ENCODE results near the gene ZNF853. TPM values are rescaled to one million over a fixed set of nuclear protein-coding genes. Genes with fewer than 3 reads are reported as not detected.
"Not testable (repeated sequence)": the region's sequence is repeated elsewhere in the genome, so short reads cannot be mapped to it uniquely, and the experiment has no call there.

Gene ZNF853
- total RNA-seq, 1 donor from 2014 or later, result 7.9 TPM

GRCh38 chr7:6578114-6579084 lies 37.0 kb upstream of the ZNF853 start:
- peak overlapping the region; percentile 57 for H3K27ac Mint-ChIP-seq (ENCODE audit: unreplicated experiment)
- peaks cover 13% of the 10 kb centered on the region for H3K36me3 Mint-ChIP-seq (ENCODE audit: low read depth, unreplicated experiment)

DNA sequence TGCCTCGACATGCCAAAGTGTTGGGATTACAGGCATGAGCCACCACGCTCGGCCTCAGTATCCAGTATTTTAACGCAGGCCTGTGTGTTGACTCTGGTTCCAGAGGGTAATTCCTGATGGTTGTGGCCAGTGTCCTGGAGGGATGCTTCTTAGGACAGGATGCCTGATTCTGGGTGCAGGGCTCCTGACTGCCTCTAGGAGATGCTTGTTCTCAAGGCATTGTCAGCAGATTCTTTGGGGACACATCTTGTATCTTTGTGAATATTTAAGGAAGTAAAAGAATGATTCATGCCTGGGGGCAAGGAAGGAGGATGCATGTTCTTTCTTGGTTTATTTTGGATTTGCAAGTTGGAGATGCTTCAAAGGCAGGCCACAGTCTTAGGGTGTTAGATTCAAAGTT lies 36.0 kb upstream of the ZNF853 start:
- H3K27ac Mint-ChIP-seq (ENCODE audit: unreplicated experiment), result no peak overlapping the region
- peak overlapping the region; percentile 29 for H3K4me3 Mint-ChIP-seq (ENCODE audit: unreplicated experiment)
- no peak for DNase-seq (ENCODE audit: low spot score)
- no peaks in the 10 kb centered on the region for H3K9me3 Mint-ChIP-seq (ENCODE audit: unreplicated experiment)
- TF ChIP-seq, protein P1, sequence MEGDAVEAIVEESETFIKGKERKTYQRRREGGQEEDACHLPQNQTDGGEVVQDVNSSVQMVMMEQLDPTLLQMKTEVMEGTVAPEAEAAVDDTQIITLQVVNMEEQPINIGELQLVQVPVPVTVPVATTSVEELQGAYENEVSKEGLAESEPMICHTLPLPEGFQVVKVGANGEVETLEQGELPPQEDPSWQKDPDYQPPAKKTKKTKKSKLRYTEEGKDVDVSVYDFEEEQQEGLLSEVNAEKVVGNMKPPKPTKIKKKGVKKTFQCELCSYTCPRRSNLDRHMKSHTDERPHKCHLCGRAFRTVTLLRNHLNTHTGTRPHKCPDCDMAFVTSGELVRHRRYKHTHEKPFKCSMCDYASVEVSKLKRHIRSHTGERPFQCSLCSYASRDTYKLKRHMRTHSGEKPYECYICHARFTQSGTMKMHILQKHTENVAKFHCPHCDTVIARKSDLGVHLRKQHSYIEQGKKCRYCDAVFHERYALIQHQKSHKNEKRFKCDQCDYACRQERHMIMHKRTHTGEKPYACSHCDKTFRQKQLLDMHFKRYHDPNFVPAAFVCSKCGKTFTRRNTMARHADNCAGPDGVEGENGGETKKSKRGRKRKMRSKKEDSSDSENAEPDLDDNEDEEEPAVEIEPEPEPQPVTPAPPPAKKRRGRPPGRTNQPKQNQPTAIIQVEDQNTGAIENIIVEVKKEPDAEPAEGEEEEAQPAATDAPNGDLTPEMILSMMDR (IDR thresholded peaks at IDR 0.05; ENCODE audit: unreplicated experiment), result peak; percentile 25
- H3K4me1 Mint-ChIP-seq (ENCODE audit: unreplicated experiment), result peaks cover 4% of the 10 kb centered on the region
- peaks cover 15% of the 10 kb centered on the region for H3K36me3 Mint-ChIP-seq (ENCODE audit: low read depth, unreplicated experiment)
- peaks cover 1% of the 10 kb centered on the region for H3K27me3 Mint-ChIP-seq (ENCODE audit: unreplicated experiment)

More at GRCh38 chr7:6578114-6579084, 37.0 kb upstream of the ZNF853 start:
- no peak for DNase-seq (ENCODE audit: low spot score)
- Mint-ChIP-seq H3K9me3 (ENCODE audit: unreplicated experiment) (no peaks in the 10 kb centered on the region), H3K4me1 (ENCODE audit: unreplicated experiment) (peaks cover 4% of the 10 kb centered on the region), H3K4me3 (ENCODE audit: unreplicated experiment) (no peak overlapping the region), H3K27me3 (ENCODE audit: unreplicated experiment) (peaks cover 1% of the 10 kb centered on the region)
- TF ChIP-seq, protein P1 (IDR thresholded peaks at IDR 0.05; ENCODE audit: unreplicated experiment), result no peak

DNA sequence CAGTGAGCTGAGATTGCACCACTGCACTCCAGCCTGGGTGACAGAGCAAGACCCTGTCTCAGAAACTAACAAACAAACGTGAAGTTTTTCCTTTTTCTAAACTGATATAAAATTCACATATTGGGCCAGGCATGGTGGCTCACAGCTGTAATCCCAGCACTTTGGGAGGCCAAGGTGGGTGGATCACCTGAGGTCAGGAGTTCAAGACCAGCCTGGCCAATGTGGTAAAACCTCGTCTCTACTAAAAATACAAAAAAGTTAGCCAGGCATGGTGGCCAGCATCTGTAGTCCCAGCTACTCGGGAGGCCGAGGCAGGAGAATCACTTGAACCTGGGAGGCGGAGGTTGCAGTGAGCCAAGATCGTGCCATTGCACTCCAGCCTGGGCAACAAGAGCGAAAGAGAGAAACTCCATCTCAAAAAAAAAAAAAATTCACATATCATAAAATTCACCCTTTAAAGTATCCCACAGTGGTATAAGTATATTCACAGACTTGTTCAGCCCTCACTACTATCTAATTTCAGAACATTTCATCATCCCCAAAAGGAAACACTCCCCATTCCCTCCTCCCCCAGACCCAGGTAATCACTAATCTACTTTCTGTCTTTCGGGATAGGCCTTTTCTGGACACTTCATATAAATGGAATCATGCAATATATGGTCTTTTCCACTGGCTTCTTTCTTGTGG lies 29.5 kb upstream of the ZNF853 start:
- peaks cover 37% of the 10 kb centered on the region for H3K36me3 Mint-ChIP-seq (ENCODE audit: low read depth, unreplicated experiment)
- H3K27ac Mint-ChIP-seq (ENCODE audit: unreplicated experiment); H3K27me3 Mint-ChIP-seq (ENCODE audit: unreplicated experiment); H3K4me3 Mint-ChIP-seq (ENCODE audit: unreplicated experiment); H3K9me3 Mint-ChIP-seq (ENCODE audit: unreplicated experiment); H3K4me1 Mint-ChIP-seq (ENCODE audit: unreplicated experiment); DNase-seq (ENCODE audit: low spot score): not testable (repeated sequence)

- Mint-ChIP-seq H3K27me3 (ENCODE audit: unreplicated experiment) (peaks cover 12% of the 10 kb centered on the region), H3K4me3 (ENCODE audit: unreplicated experiment) (peak overlapping the region; percentile 91), H3K4me1 (ENCODE audit: unreplicated experiment) (peaks cover 13% of the 10 kb centered on the region), H3K27ac (ENCODE audit: unreplicated experiment) (peak overlapping the region; percentile 67), H3K9me3 (ENCODE audit: unreplicated experiment) (no peaks in the 10 kb centered on the region), H3K36me3 (ENCODE audit: low read depth, unreplicated experiment) (peaks cover 30% of the 10 kb centered on the region)
- DNase-seq (ENCODE audit: low spot score), result no peak
- TF ChIP-seq, protein P1 (IDR thresholded peaks at IDR 0.05; ENCODE audit: unreplicated experiment), result no peak
These were observed 26.8 kb upstream of the ZNF853 start for GRCh38 chr7:6588566-6588965.

DNA sequence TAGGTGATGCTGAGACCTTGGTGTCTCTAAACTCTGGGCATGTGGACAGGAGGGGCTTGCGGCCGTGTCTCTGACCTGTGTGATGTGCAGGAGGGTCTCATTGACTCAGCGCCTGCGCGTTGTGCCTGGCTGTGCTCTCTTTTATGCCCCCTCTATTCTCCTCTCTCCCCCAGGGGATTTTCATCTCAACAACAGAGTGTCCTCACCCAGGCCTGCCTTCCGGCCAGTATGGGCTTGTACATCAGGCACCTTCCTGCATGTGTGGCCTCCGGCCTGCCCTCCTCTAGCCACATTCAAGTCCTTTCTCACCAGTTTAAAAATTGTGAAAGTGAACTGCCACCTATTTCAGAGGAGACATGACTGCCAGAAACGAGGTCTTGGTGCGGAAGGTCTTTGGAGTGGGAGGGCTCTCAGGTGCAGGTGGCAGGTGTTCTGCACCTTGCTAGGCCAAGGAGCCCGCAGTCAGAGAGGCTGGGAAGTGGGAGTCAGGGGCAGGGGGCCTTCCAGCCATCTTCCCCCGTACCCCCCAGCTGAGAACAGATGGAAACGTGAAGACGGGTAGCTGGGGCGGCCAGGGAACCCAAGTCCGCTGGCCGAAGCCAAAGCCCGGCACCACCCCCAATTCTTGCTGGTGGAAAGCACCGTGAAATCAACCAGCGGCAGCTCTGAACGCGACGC lies 26.1 kb upstream of the ZNF853 start:
- no peak for DNase-seq (ENCODE audit: low spot score)
- TF ChIP-seq, protein P1 (IDR thresholded peaks at IDR 0.05; ENCODE audit: unreplicated experiment), result no peak
- Mint-ChIP-seq H3K27me3 (ENCODE audit: unreplicated experiment) (peaks cover 12% of the 10 kb centered on the region), H3K4me1 (ENCODE audit: unreplicated experiment) (peaks cover 13% of the 10 kb centered on the region), H3K36me3 (ENCODE audit: low read depth, unreplicated experiment) (peaks cover 32% of the 10 kb centered on the region), H3K4me3 (ENCODE audit: unreplicated experiment) (peak overlapping the region; percentile 91), H3K9me3 (ENCODE audit: unreplicated experiment) (no peaks in the 10 kb centered on the region), H3K27ac (ENCODE audit: unreplicated experiment) (peak overlapping the region; percentile 67)
